ENCODE data around the gene RAD18. TPM values are rescaled to one million over a fixed set of nuclear protein-coding genes. Genes with fewer than 3 reads are reported as not detected.

Gene RAD18
- polyA plus RNA-seq, 1 donor from 2014 or later = 4.7 TPM

- H3K4me2 ChIP-seq (ENCODE audit: low read length) = no peak overlapping the region
- H3F3A ChIP-seq (ENCODE audit: insufficient read depth, low read length, poor library complexity, severe bottlenecking) = no peaks in the 10 kb centered on the region
- no peak overlapping the region for H2AFZ ChIP-seq (ENCODE audit: low read depth, low read length)
- TF ChIP-seq REST (IDR thresholded peaks at IDR 0.05; ENCODE audit: borderline replicate concordance) (no peak), SMC3 (conservative IDR thresholded peaks at IDR 0.05; ENCODE audit: poor library complexity) (no peak), EP300 (conservative IDR thresholded peaks at IDR 0.05; ENCODE audit: poor library complexity, severe bottlenecking) (no peak), POLR2AphosphoS5 (IDR thresholded peaks at IDR 0.05) (no peak), EZH2 (IDR thresholded peaks at IDR 0.05; ENCODE audit: borderline replicate concordance, insufficient read depth, low read length, poor library complexity, severe bottlenecking) (no peak), CTCF (IDR thresholded peaks at IDR 0.05; ENCODE audit: poor library complexity, severe bottlenecking) (no peak), RAD21 (conservative IDR thresholded peaks at IDR 0.05) (no peak), TAF1 (IDR thresholded peaks at IDR 0.05; ENCODE audit: low read depth) (no peak), MXI1 (conservative IDR thresholded peaks at IDR 0.05; ENCODE audit: poor library complexity, severe bottlenecking) (no peak)
- H3K27me3 ChIP-seq (ENCODE audit: insufficient read depth, low read depth, low read length) = no peaks in the 10 kb centered on the region
- no peaks in the 10 kb centered on the region for H3K9me2 ChIP-seq (ENCODE audit: insufficient read depth, low read length)
- H3K4me3 ChIP-seq (ENCODE audit: low read length) = no peak overlapping the region
- H3K9me3 ChIP-seq (ENCODE audit: low read length) = no peaks in the 10 kb centered on the region
- no peaks in the 10 kb centered on the region for H3K36me3 ChIP-seq (ENCODE audit: insufficient read depth, low read length)
- no peaks in the 10 kb centered on the region for H3K79me2 ChIP-seq (replicated peaks; ENCODE audit: insufficient read depth, low read length)
- no peak overlapping the region for H3K9ac ChIP-seq (ENCODE audit: low read length)
- no peaks in the 10 kb centered on the region for H4K20me1 ChIP-seq (ENCODE audit: insufficient read depth)
- H3K27ac ChIP-seq (ENCODE audit: low read length) = no peak overlapping the region
Observed at GRCh38 chr3:8974458-8974857, 11.2 kb upstream of the RAD18 start.

- Histone ChIP-seq H3K4me2 (ENCODE audit: low read length) (no peak overlapping the region), H3K36me3 (ENCODE audit: insufficient read depth, low read length) (no peaks in the 10 kb centered on the region), H3K27ac (ENCODE audit: low read length) (no peak overlapping the region), H3K9me3 (ENCODE audit: low read length) (no peaks in the 10 kb centered on the region), H2AFZ (ENCODE audit: low read depth, low read length) (no peak overlapping the region), H3K4me3 (ENCODE audit: low read length) (no peak overlapping the region), H3K79me2 (replicated peaks; ENCODE audit: insufficient read depth, low read length) (no peaks in the 10 kb centered on the region), H3F3A (ENCODE audit: insufficient read depth, low read length, poor library complexity, severe bottlenecking) (no peaks in the 10 kb centered on the region), H4K20me1 (ENCODE audit: insufficient read depth) (no peaks in the 10 kb centered on the region), H3K9ac (ENCODE audit: low read length) (no peak overlapping the region), H3K9me2 (ENCODE audit: insufficient read depth, low read length) (no peaks in the 10 kb centered on the region), H3K27me3 (ENCODE audit: insufficient read depth, low read depth, low read length) (no peaks in the 10 kb centered on the region)
- TF ChIP-seq SMC3 (conservative IDR thresholded peaks at IDR 0.05; ENCODE audit: poor library complexity) (no peak), REST (IDR thresholded peaks at IDR 0.05; ENCODE audit: borderline replicate concordance) (no peak), RAD21 (conservative IDR thresholded peaks at IDR 0.05) (no peak), EP300 (conservative IDR thresholded peaks at IDR 0.05; ENCODE audit: poor library complexity, severe bottlenecking) (no peak), CTCF (IDR thresholded peaks at IDR 0.05; ENCODE audit: poor library complexity, severe bottlenecking) (no peak), MXI1 (conservative IDR thresholded peaks at IDR 0.05; ENCODE audit: poor library complexity, severe bottlenecking) (no peak), TAF1 (IDR thresholded peaks at IDR 0.05; ENCODE audit: low read depth) (no peak), EZH2 (IDR thresholded peaks at IDR 0.05; ENCODE audit: borderline replicate concordance, insufficient read depth, low read length, poor library complexity, severe bottlenecking) (no peak), POLR2AphosphoS5 (IDR thresholded peaks at IDR 0.05) (no peak)
Observed at GRCh38 chr3:8972639-8973038, 9.4 kb upstream of the RAD18 start.
